Measurements from ENCODE around the gene GATA1.

- TF ChIP-seq POLR2A (IDR thresholded peaks at IDR 0.05; ENCODE audit: low read depth, low read length) (no peak), POLR2AphosphoS5 (IDR thresholded peaks at IDR 0.05; ENCODE audit: low read depth, low read length) (no peak), SPI1 (IDR thresholded peaks at IDR 0.05; ENCODE audit: low read depth, low read length) (no peak)
Observed at GRCh38 chrX:48769230-48769629, 17.2 kb upstream of the GATA1 start.

Data from GM12891 (cell line).